Panc1 (cell line): ENCODE results near the gene FGF11. TPM values are rescaled to one million over a fixed set of nuclear protein-coding genes. Genes with fewer than 3 reads are reported as not detected.

ENCODE experiments used
- ATAC-seq: fragments of 200-7000 bp; cut with Tn5 transposase; 2 replicates; pipeline ENCODE4 v1.9.1; 2020; ENCODE audit warnings: mild to moderate bottlenecking, moderate library complexity
- BruUV-seq: library from RNA; stranded (reverse); fragments of 400-500 nt; replicated peaks from 2 replicates; lab custom pipeline; 2021; lab: Mats Ljungman, UMichigan
- CTCF ChIA-PET: fragments of 300-600 bp; sonication (Branson Sonifier 250); formaldehyde crosslinking; loops from one replicate; lab custom pipeline; 2022; ENCODE audit warnings: antibody characterized with exemption; lab: Charles Lee
- POLR2A ChIA-PET: fragments of 300-600 bp; sonication (Branson Sonifier 250); formaldehyde crosslinking; loops from one replicate; lab custom pipeline; 2022; ENCODE audit warnings: antibody characterized with exemption; lab: Charles Lee
- DNase-seq: peaks from one replicate; pipeline ENCODE4 v3.0.0-alpha.2; 2010; ENCODE audit warnings: low read depth, low spot score
- H3K27ac ChIP-seq: 2 replicates; pipeline ENCODE4 v1.5.1; 2011; ENCODE audit warnings: mild to moderate bottlenecking, low read length, inconsistent platforms
- H3K27me3 ChIP-seq: fragments of 200-500 bp; sonication (Bioruptor generic); 2 replicates; pipeline ENCODE4 v1.6.0; 2014; ENCODE audit warnings: low read length, inconsistent platforms; ENCODE audit not compliant: control insufficient read depth, insufficient read depth
- H3K36me3 ChIP-seq: fragments of 200-500 bp; sonication (Bioruptor generic); 2 replicates; pipeline ENCODE4 v1.5.1; 2014; ENCODE audit warnings: inconsistent platforms, mild to moderate bottlenecking, low read length, moderate library complexity; ENCODE audit not compliant: control insufficient read depth, insufficient read depth
- H3K4me1 ChIP-seq: 2 replicates; pipeline ENCODE4 v1.5.1; 2011; ENCODE audit warnings: inconsistent platforms, mild to moderate bottlenecking, low read length, moderate library complexity; ENCODE audit not compliant: control insufficient read depth, insufficient read depth
- H3K4me3 ChIP-seq, 2 experiments: 2 replicates each; pipeline ENCODE4 v1.5.1; 2011 to 2012; ENCODE audit warnings: low read depth in 2 of 2, low read length in 2 of 2, mild to moderate bottlenecking in 2 of 2, inconsistent platforms in 1 of 2, moderate library complexity in 1 of 2
- H3K9me3 ChIP-seq: fragments of 200-500 bp; sonication (Bioruptor generic); 2 replicates; pipeline ENCODE4 v1.5.1; 2014; ENCODE audit warnings: low read depth, mild to moderate bottlenecking, inconsistent platforms, low read length, moderate library complexity; ENCODE audit not compliant: control insufficient read depth, insufficient read depth
- CTCF ChIP-seq: fragments of 450-650 bp; IDR thresholded peaks from 2 replicates; pipeline ENCODE4 v1.5.1; 2017; ENCODE audit warnings: mild to moderate bottlenecking
- POLR2AphosphoS5 ChIP-seq: IDR thresholded peaks from 2 replicates; pipeline ENCODE4 v1.6.1; 2012; ENCODE audit warnings: mild to moderate bottlenecking, low read depth, low read length, moderate library complexity
- REST ChIP-seq, 2 experiments: IDR thresholded peaks; 2 replicates each; pipeline ENCODE4 v1.6.1; 2011 to 2012; ENCODE audit warnings: low read depth in 2 of 2, control low read depth in 1 of 2, low read length in 1 of 2, mild to moderate bottlenecking in 1 of 2, moderate library complexity in 1 of 2; ENCODE audit not compliant: insufficient read depth in 1 of 2
- SIN3A ChIP-seq: IDR thresholded peaks from 2 replicates; pipeline ENCODE4 v1.6.1; 2012; ENCODE audit warnings: low read depth, mild to moderate bottlenecking, low read length, moderate library complexity, borderline replicate concordance; ENCODE audit not compliant: insufficient read depth
- TCF7L2 ChIP-seq: IDR thresholded peaks from 2 replicates; pipeline ENCODE4 v1.6.1; 2011; ENCODE audit warnings: mild to moderate bottlenecking, low read depth, low read length, inconsistent platforms
- in situ Hi-C: cut with HindIII; loops from 2 replicates; pipeline ENCODE4 v1.10.0; 2016; ENCODE audit warnings: low sequenced_read_pairs, low pct_unique_long_range_greater_than_20kb
- intact Hi-C: fragments of 100-400 bp; cut with micrococcal nuclease; formaldehyde crosslinking; loops from one replicate; pipeline ENCODE4 v1.10.0; 2022; ENCODE audit not compliant: unreplicated experiment
- total RNA-seq: library from RNA; stranded (reverse); gene quantifications from one replicate; pipeline ENCODE4 v1.2.1, GENCODE V29; 2021; ENCODE audit not compliant: unreplicated experiment

The FGF11 gene
- total RNA-seq, 1 experiment from 2014 or later, result 4.4 TPM

GRCh38 chr17:7440113-7440833, 961 bp downstream of the FGF11 start:
- ChIA-PET CTCF (no interaction called here), POLR2A (no interaction called here)
- no TSS peak for BruUV-seq
- ATAC-seq, result no peak
- Histone ChIP-seq H3K36me3 (no peaks in the 10 kb centered on the region), H3K27me3 (no peaks in the 10 kb centered on the region), H3K9me3 (no peaks in the 10 kb centered on the region), H3K27ac (peak overlapping the region; percentile 70), H3K4me1 (peaks cover 18% of the 10 kb centered on the region), H3K4me3 (peak overlapping the region; percentile 51 to 73)
- in situ Hi-C loops (no loop called here), intact Hi-C loops (no loop called here)
- no peak for TF ChIP-seq POLR2AphosphoS5
- no peak for TF ChIP-seq SIN3A
- no peak for TF ChIP-seq REST (IDR thresholded peaks at IDR 0.05; ENCODE audit: insufficient read depth in 1 of 2, low read depth in 2 of 2, low read length in 1 of 2)
- no peak for TF ChIP-seq TCF7L2
- no peak for TF ChIP-seq CTCF
- DNase-seq, result no peak

GRCh38 chr17:7440834-7441195, 1.5 kb downstream of the FGF11 start:
- no peak for TF ChIP-seq REST (IDR thresholded peaks at IDR 0.05; ENCODE audit: insufficient read depth in 1 of 2, low read depth in 2 of 2, low read length in 1 of 2)
- TF ChIP-seq CTCF, result no peak
- TF ChIP-seq SIN3A, result no peak
- TF ChIP-seq POLR2AphosphoS5, result no peak
- H3K4me1 ChIP-seq, result peaks cover 18% of the 10 kb centered on the region
- H3K36me3 ChIP-seq, result no peaks in the 10 kb centered on the region
- H3K9me3 ChIP-seq, result no peaks in the 10 kb centered on the region
- no peaks in the 10 kb centered on the region for H3K27me3 ChIP-seq
- H3K27ac ChIP-seq, result peak overlapping the region; percentile 66
- in situ Hi-C loops (no loop called here), intact Hi-C loops (no loop called here)
- ChIA-PET CTCF (interaction anchor here (0.6 to 0.8 kb wide), 3 partner anchors 85 to 120 kb away, joined by 3 to 5 read pairs (median 4); no protein-coding TSS in a partner anchor), POLR2A (interaction anchor here (0.5 to 0.7 kb wide), 3 partner anchors 10 to 17 kb away, joined by 3 to 16 read pairs (median 6); no protein-coding TSS in a partner anchor)
- no TSS peak for BruUV-seq
- peak overlapping the region; percentile 51 to 73 for H3K4me3 ChIP-seq
- DNase-seq, result no peak
- ATAC-seq, result no peak
